WI38 (cell line): ENCODE data around the gene MCU.

Experiments
- H3K4me3 ChIP-seq: 2 replicates; pipeline ENCODE4 v1.5.1; 2011; ENCODE audit warnings: low read depth, mild to moderate bottlenecking, control low read depth, low read length
- TF ChIP-seq, protein P1 (sequence below): IDR thresholded peaks from 2 replicates; pipeline ENCODE4 v1.5.1; 2012; ENCODE audit warnings: low read depth, mild to moderate bottlenecking, control low read depth, low read length

Gene MCU

DNA sequence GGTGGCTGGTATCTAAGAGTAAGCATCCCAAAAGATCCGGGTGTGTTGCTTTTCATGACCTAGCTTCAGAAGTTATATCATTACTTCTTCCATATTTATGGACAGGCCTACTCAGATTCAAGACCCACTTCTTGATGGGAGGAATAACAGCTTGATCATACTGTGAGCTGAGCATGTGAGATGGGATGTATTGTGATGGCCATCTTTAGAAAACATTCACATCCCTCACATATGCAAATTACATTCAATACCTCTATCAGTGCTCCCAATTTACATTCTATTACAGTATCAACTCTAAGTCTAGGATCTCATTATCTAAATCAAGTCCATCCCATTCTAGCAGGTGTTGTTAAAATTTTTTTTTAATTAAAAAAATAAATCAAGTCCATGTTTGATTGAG lies 101.8 kb downstream of the MCU start:
- TF ChIP-seq, protein P1, sequence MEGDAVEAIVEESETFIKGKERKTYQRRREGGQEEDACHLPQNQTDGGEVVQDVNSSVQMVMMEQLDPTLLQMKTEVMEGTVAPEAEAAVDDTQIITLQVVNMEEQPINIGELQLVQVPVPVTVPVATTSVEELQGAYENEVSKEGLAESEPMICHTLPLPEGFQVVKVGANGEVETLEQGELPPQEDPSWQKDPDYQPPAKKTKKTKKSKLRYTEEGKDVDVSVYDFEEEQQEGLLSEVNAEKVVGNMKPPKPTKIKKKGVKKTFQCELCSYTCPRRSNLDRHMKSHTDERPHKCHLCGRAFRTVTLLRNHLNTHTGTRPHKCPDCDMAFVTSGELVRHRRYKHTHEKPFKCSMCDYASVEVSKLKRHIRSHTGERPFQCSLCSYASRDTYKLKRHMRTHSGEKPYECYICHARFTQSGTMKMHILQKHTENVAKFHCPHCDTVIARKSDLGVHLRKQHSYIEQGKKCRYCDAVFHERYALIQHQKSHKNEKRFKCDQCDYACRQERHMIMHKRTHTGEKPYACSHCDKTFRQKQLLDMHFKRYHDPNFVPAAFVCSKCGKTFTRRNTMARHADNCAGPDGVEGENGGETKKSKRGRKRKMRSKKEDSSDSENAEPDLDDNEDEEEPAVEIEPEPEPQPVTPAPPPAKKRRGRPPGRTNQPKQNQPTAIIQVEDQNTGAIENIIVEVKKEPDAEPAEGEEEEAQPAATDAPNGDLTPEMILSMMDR, result no peak

GRCh38 chr10:72794260-72794659 lies 102.3 kb downstream of the MCU start:
- H3K4me3 ChIP-seq, result no peak overlapping the region
- TF ChIP-seq, protein P1, result no peak

More for the DNA sequence above, 101.8 kb downstream of the MCU start:
- no peak overlapping the region for H3K4me3 ChIP-seq

GRCh38 chr10:72796042-72796441 lies 104.1 kb downstream of the MCU start:
- TF ChIP-seq, protein P1, result no peak
- H3K4me3 ChIP-seq, result no peak overlapping the region

DNA sequence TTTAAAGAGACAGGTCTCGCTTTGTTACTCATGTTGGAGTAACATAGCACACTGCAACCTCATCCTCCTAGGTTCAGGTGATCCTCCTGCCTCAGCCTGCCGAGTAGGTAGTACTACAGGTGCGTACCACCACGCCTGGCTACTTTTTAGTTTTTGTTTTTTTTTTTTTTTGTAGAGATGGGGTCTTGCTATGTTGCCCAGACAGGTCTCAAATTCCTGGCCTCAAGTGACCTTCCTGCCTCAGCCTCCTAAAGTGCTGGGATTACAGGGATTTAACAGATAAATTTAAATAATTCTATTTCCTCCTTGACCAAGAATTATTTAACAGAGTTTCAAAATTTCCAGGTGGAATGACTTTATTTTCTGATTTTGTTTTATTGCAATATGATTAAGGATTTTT lies 104.6 kb downstream of the MCU start:
- TF ChIP-seq, protein P1, result no peak
- no peak overlapping the region for H3K4me3 ChIP-seq

DNA sequence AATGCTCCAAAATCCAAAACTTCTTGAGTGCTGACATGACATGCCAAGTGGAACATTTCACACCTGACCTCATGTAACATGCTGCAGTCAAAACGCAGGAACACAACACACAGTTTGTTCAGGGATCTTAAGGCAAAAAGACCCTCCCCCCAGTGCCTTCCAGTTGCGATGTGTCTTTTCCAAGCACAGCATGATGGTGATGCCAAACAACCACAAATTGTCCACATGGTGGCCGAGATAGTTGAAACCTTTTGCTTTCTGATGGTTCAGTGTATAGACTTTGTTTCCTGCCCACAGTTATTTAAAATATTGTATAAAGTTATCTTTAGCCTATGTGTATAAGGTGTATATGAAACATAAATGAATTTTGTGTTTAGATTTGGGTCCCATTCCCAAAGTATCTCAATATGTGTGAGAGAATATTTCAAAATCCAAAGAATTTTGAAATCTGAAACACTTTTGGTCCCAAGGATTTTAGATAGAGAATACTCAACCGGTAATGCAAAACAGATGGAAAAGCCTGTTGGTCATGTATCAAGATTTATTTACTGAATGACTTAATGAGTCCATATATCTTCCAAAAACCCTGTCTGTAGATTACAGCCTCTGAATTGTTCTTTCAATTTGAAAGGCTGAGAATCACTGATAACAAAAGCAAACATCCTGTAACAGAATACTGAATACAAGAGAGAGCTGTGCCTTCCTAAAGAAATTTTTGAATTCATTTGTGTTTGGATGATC lies 108.2 kb downstream of the MCU start:
- H3K4me3 ChIP-seq, result no peak overlapping the region
- TF ChIP-seq, protein P1, result no peak

DNA sequence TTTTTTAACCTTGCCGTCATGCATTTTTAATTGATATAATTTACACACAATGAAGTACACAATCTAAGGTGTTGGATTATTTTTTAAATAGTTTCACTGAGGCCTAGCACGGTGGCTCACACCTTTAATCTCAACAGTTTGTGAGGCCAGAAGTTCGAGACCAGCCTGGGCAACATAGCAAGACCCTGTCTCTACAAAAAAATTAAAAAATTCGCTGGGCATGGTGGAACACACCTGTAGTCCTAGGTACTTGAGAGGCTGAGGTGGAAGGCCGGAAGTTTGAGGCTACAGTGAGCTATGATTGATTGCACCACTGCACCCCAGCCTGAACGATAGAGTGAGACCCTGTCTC lies 108.8 kb downstream of the MCU start:
- TF ChIP-seq, protein P1, result no peak
- H3K4me3 ChIP-seq, result no peak overlapping the region

- TF ChIP-seq, protein P1, result no peak
- no peak overlapping the region for H3K4me3 ChIP-seq
Measured at GRCh38 chr10:72801263-72801868, 109.4 kb downstream of the MCU start.
